Neural progenitor cell (in vitro differentiated cells): ENCODE results near the gene RIMKLA. TPM values are rescaled to one million over a fixed set of nuclear protein-coding genes. Genes with fewer than 3 reads are reported as not detected.

Source experiments
- DNase-seq: peaks from one replicate; pipeline ENCODE4 v3.0.0-alpha.2; 2016; ENCODE audit warnings: low spot score
- H2AFZ ChIP-seq: fragments of 200-600 bp; sonication (generic); replicated peaks from 2 replicates; pipeline ENCODE4 v1.6.1; 2016; ENCODE audit warnings: antibody characterized with exemption
- H3F3A ChIP-seq: fragments of 200-600 bp; sonication (generic); 2 replicates; pipeline ENCODE4 v1.6.1; 2016; ENCODE audit warnings: antibody characterized with exemption, low read depth
- H3K27ac ChIP-seq: fragments of 200-600 bp; sonication (generic); 2 replicates; pipeline ENCODE4 v1.5.1; 2016; ENCODE audit warnings: mild to moderate bottlenecking
- H3K27me3 ChIP-seq: fragments of 200-600 bp; sonication (generic); 2 replicates; pipeline ENCODE4 v1.6.1; 2016; ENCODE audit warnings: mild to moderate bottlenecking, moderate library complexity
- H3K36me3 ChIP-seq: fragments of 200-600 bp; sonication (generic); 2 replicates; pipeline ENCODE4 v1.5.1; 2016
- H3K4me1 ChIP-seq: fragments of 200-600 bp; sonication (generic); 2 replicates; pipeline ENCODE4 v1.6.1; 2016; ENCODE audit warnings: mixed run types
- H3K4me2 ChIP-seq: fragments of 200-600 bp; sonication (generic); 2 replicates; pipeline ENCODE4 v1.6.1; 2016
- H3K4me3 ChIP-seq: fragments of 200-600 bp; sonication (generic); 2 replicates; pipeline ENCODE4 v1.5.1; 2016
- H3K79me2 ChIP-seq: fragments of 200-600 bp; sonication (generic); 2 replicates; pipeline ENCODE4 v1.6.1; 2016; ENCODE audit warnings: low read depth
- H3K9ac ChIP-seq: fragments of 200-600 bp; sonication (generic); 2 replicates; pipeline ENCODE4 v1.6.1; 2016
- H3K9me3 ChIP-seq: fragments of 200-600 bp; sonication (generic); 2 replicates; pipeline ENCODE4 v1.5.1; 2016; ENCODE audit warnings: low read depth
- H4K20me1 ChIP-seq: fragments of 200-600 bp; sonication (generic); 2 replicates; pipeline ENCODE4 v1.6.1; 2016; ENCODE audit warnings: low read depth
- H3K27ac Mint-ChIP-seq: 3 replicates; pipeline ENCODE4 v1.8.0; 2021; ENCODE audit warnings: mixed read lengths
- H3K27me3 Mint-ChIP-seq: 2 replicates; pipeline ENCODE4 v1.8.0; 2022; ENCODE audit warnings: low read depth, mild to moderate bottlenecking, inconsistent platforms, moderate library complexity, mixed read lengths; ENCODE audit not compliant: insufficient read depth
- H3K36me3 Mint-ChIP-seq: 3 replicates; pipeline ENCODE4 v1.8.0; 2021; ENCODE audit warnings: mixed read lengths
- H3K4me1 Mint-ChIP-seq: 3 replicates; pipeline ENCODE4 v1.8.0; 2021; ENCODE audit warnings: mixed read lengths
- H3K4me3 Mint-ChIP-seq: 3 replicates; pipeline ENCODE4 v1.8.0; 2021; ENCODE audit warnings: mild to moderate bottlenecking, moderate library complexity, mixed read lengths
- H3K9me3 Mint-ChIP-seq: 3 replicates; pipeline ENCODE4 v1.8.0; 2020; ENCODE audit warnings: mixed read lengths
- CTCF ChIP-seq: fragments of 200-600 bp; sonication (generic); IDR thresholded peaks from 2 replicates; pipeline ENCODE4 v1.5.1; 2017; ENCODE audit warnings: antibody characterized with exemption, mild to moderate bottlenecking
- EZH2 ChIP-seq: fragments of 200-600 bp; sonication (generic); IDR thresholded peaks from 2 replicates; pipeline ENCODE4 v1.6.1; 2017; ENCODE audit warnings: antibody characterized with exemption, mild to moderate bottlenecking, moderate library complexity
- EZH2phosphoT487 ChIP-seq: fragments of 200-600 bp; sonication (generic); IDR thresholded peaks from 2 replicates; pipeline ENCODE4 v1.6.1; 2017; ENCODE audit warnings: antibody characterized with exemption
- total RNA-seq: library from RNA; depleted of rRNA; stranded (reverse); fragments of >200 nt; gene quantifications from 2 replicates; pipeline ENCODE4 v1.2.3, GENCODE V29; 2015; ENCODE audit warnings: low replicate concordance

RIMKLA gene
- total RNA-seq: 5.1 and 5.4 TPM in 2 replicates

DNA sequence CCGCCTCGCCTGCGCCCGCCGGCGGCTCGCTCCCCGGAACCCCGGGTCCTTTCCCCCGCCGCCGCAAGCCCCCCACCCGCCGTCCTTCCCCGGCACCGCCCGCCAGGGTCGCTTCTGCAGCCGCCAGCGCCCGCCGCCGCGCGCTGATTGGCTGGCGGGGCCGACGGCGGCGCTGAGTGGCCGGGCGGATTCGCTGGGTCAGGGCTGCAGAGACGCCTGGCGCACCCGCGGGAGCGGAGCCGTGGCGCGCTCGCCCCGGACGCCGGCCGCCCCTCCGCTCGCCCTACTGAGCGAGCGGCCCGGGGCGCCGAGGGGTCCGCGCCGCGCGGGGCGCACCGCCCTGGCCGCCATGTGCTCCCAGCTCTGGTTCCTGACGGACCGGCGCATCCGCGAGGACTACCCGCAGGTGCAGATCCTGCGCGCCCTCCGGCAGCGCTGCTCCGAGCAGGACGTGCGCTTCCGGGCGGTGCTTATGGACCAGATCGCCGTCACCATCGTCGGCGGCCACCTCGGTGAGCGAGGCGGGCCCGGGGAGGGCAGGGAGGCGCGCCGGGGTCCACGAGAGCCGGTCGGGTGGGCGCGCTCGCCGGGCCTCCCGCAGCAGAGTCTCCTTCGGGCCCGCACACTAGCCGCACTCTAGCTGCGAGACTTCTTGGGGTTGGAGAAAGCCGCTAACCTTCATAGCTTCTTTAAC is at the start of gene RIMKLA:
RIMKLA (plus strand) TSS at position 207 of the 694 bp plus-strand sequence; CDS start at position 350, 143 bp downstream.
- Histone ChIP-seq H2AFZ (peak within 1 kb of the TSS; percentile 100), H4K20me1 (no peaks in the 10 kb centered on the region), H3K36me3 (no peaks in the 10 kb centered on the region), H3F3A (peaks cover 9% of the 10 kb centered on the region), H3K9me3 (no peaks in the 10 kb centered on the region), H3K4me1 (peaks cover 8% of the 10 kb centered on the region), H3K27ac (no peak within 1 kb of the TSS), H3K9ac (no peak within 1 kb of the TSS), H3K79me2 (no peaks in the 10 kb centered on the region), H3K4me2 (peak within 1 kb of the TSS; percentile 100), H3K27me3 (peaks cover 51% of the 10 kb centered on the region), H3K4me3 (peak within 1 kb of the TSS; percentile 79)
- DNase-seq: peak; percentile 92
- peaks cover 6% of the 10 kb centered on the region for H3K4me1 Mint-ChIP-seq
- TF ChIP-seq EZH2phosphoT487: no peak
- TF ChIP-seq EZH2: peak; percentile 63
- peaks cover 24% of the 10 kb centered on the region for H3K27me3 Mint-ChIP-seq
- H3K27ac Mint-ChIP-seq: no peak within 1 kb of the TSS
- no peaks in the 10 kb centered on the region for H3K36me3 Mint-ChIP-seq
- H3K4me3 Mint-ChIP-seq: peak within 1 kb of the TSS; percentile 80
- no peaks in the 10 kb centered on the region for H3K9me3 Mint-ChIP-seq

- no peaks in the 10 kb centered on the region for H3K9me3 Mint-ChIP-seq
- Histone ChIP-seq H3K4me3 (peak overlapping the region; percentile 84), H3K4me2 (peak overlapping the region; percentile 83), H3K4me1 (peaks cover 29% of the 10 kb centered on the region), H4K20me1 (peaks cover 66% of the 10 kb centered on the region), H3K9ac (peak overlapping the region; percentile 78), H3K27ac (no peak overlapping the region), H2AFZ (no peak overlapping the region), H3K79me2 (peaks cover 71% of the 10 kb centered on the region), H3F3A (peaks cover 39% of the 10 kb centered on the region), H3K27me3 (no peaks in the 10 kb centered on the region), H3K9me3 (no peaks in the 10 kb centered on the region), H3K36me3 (no peaks in the 10 kb centered on the region)
- no peak overlapping the region for H3K27ac Mint-ChIP-seq
- DNase-seq: no peak
- H3K27me3 Mint-ChIP-seq: peaks cover 2% of the 10 kb centered on the region
- H3K36me3 Mint-ChIP-seq: peaks cover 3% of the 10 kb centered on the region
- TF ChIP-seq CTCF (no peak), EZH2phosphoT487 (no peak), EZH2 (no peak)
- peaks cover 23% of the 10 kb centered on the region for H3K4me1 Mint-ChIP-seq
- H3K4me3 Mint-ChIP-seq: peak overlapping the region; percentile 92
Observed at GRCh38 chr1:42332877-42333276, 47.7 kb upstream of the RIMKLA start.

DNA sequence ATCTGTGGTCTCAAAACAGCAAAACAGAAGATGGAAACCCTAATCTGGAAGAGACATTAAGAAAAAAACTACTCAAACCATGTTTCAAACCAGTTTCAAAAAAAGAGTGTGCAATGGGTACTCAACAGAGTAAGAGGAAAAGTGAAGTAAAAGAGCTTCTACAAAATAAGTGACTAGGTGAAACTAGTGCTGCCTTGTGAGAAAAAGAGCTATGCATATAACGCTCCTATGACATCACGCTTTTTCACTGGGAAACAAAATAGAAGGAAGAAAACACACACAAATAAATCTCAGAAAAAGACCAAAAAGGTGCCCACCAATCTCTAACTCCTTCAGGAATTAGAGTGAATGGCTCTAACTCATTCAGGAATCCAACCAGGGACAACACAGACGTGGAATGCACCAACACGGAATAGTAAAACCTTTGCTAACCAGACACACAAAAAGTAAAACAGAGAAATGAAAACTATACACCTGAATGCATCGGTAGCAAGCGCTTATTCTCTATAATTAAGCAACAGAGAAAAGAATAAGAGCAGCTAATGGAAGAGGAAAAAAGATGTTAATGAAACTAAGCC is 46.8 kb upstream of the RIMKLA start:
- Histone ChIP-seq H3K9ac (peak overlapping the region; percentile 78), H3K79me2 (peaks cover 62% of the 10 kb centered on the region), H3K27ac (no peak overlapping the region), H3K4me2 (peak overlapping the region; percentile 83), H2AFZ (no peak overlapping the region), H3K4me3 (peak overlapping the region; percentile 84), H3K4me1 (peaks cover 29% of the 10 kb centered on the region), H3K36me3 (no peaks in the 10 kb centered on the region), H3K9me3 (no peaks in the 10 kb centered on the region), H3F3A (peaks cover 39% of the 10 kb centered on the region), H4K20me1 (peaks cover 58% of the 10 kb centered on the region), H3K27me3 (no peaks in the 10 kb centered on the region)
- no peak for TF ChIP-seq EZH2
- TF ChIP-seq EZH2phosphoT487: no peak
- no peak for TF ChIP-seq CTCF
- H3K36me3 Mint-ChIP-seq: peaks cover 3% of the 10 kb centered on the region
- peak overlapping the region; percentile 92 for H3K4me3 Mint-ChIP-seq
- DNase-seq: peak; percentile 18
- peaks cover 23% of the 10 kb centered on the region for H3K4me1 Mint-ChIP-seq
- H3K9me3 Mint-ChIP-seq: no peaks in the 10 kb centered on the region
- H3K27me3 Mint-ChIP-seq: peaks cover 2% of the 10 kb centered on the region
- H3K27ac Mint-ChIP-seq: peak overlapping the region; percentile 65
